Measurements from ENCODE around the gene NUP133. TPM values are rescaled to one million over a fixed set of nuclear protein-coding genes. Genes with fewer than 3 reads are reported as not detected.

Gene NUP133
- total and polyA plus RNA-seq, 2 experiments from 2014 or later, result 29.5 to 65.4 TPM

DNA sequence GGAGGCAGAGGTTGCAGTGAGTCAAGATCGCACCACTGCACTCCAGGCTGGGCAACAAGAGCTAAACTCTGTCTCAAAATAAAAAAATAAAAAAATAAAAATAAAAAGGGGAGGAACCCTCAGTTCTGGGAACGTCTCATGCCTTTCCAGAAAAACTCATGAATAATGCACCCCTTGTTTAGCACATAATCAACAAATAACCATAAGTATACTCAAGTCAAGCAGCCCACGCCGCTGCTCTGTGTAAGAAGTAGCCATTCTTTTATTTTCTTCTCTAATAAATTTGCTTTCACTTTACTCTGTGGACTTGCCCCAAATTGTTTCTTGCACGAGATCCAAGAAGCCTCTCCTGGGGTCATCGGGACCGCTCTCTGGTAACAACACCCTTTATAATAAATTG is 59.8 kb downstream of the NUP133 start:
- H3K4me3 Mint-ChIP-seq, result no peak overlapping the region
- H3K36me3 ChIP-seq (ENCODE audit: insufficient read depth), result peaks cover 12% of the 10 kb centered on the region; the same call in 1 of the 2 replicates
- H3F3A ChIP-seq (replicated peaks; ENCODE audit: low read depth), result no peaks in the 10 kb centered on the region
- TF ChIP-seq EZH2phosphoT487 (IDR thresholded peaks at IDR 0.05; ENCODE audit: unreplicated experiment) (no peak), STAT1 (IDR thresholded peaks at IDR 0.05; ENCODE audit: unreplicated experiment) (no peak), JUNB (IDR thresholded peaks at IDR 0.05; ENCODE audit: unreplicated experiment) (no peak), ZNF114 (CRISPR knock-in tag; IDR thresholded peaks at IDR 0.05) (no peak), EZH2 (IDR thresholded peaks at IDR 0.05; ENCODE audit: low read depth, unreplicated experiment) (no peak), ZNF331 (CRISPR knock-in tag; IDR thresholded peaks at IDR 0.05; ENCODE audit: low read depth) (no peak), NANOG (IDR thresholded peaks at IDR 0.05; ENCODE audit: borderline replicate concordance) (no peak), CREB1 (CRISPR knock-in tag; IDR thresholded peaks at IDR 0.05; ENCODE audit: low read depth) (no peak), ETS1 (IDR thresholded peaks at IDR 0.05) (no peak), POLR2AphosphoS5 (IDR thresholded peaks at IDR 0.05; ENCODE audit: low read depth) (no peak), CTCF (conservative IDR thresholded peaks at IDR 0.05; ENCODE audit: low read depth in 2 of 2) (no peak)
- TF ChIP-seq, protein P1, sequence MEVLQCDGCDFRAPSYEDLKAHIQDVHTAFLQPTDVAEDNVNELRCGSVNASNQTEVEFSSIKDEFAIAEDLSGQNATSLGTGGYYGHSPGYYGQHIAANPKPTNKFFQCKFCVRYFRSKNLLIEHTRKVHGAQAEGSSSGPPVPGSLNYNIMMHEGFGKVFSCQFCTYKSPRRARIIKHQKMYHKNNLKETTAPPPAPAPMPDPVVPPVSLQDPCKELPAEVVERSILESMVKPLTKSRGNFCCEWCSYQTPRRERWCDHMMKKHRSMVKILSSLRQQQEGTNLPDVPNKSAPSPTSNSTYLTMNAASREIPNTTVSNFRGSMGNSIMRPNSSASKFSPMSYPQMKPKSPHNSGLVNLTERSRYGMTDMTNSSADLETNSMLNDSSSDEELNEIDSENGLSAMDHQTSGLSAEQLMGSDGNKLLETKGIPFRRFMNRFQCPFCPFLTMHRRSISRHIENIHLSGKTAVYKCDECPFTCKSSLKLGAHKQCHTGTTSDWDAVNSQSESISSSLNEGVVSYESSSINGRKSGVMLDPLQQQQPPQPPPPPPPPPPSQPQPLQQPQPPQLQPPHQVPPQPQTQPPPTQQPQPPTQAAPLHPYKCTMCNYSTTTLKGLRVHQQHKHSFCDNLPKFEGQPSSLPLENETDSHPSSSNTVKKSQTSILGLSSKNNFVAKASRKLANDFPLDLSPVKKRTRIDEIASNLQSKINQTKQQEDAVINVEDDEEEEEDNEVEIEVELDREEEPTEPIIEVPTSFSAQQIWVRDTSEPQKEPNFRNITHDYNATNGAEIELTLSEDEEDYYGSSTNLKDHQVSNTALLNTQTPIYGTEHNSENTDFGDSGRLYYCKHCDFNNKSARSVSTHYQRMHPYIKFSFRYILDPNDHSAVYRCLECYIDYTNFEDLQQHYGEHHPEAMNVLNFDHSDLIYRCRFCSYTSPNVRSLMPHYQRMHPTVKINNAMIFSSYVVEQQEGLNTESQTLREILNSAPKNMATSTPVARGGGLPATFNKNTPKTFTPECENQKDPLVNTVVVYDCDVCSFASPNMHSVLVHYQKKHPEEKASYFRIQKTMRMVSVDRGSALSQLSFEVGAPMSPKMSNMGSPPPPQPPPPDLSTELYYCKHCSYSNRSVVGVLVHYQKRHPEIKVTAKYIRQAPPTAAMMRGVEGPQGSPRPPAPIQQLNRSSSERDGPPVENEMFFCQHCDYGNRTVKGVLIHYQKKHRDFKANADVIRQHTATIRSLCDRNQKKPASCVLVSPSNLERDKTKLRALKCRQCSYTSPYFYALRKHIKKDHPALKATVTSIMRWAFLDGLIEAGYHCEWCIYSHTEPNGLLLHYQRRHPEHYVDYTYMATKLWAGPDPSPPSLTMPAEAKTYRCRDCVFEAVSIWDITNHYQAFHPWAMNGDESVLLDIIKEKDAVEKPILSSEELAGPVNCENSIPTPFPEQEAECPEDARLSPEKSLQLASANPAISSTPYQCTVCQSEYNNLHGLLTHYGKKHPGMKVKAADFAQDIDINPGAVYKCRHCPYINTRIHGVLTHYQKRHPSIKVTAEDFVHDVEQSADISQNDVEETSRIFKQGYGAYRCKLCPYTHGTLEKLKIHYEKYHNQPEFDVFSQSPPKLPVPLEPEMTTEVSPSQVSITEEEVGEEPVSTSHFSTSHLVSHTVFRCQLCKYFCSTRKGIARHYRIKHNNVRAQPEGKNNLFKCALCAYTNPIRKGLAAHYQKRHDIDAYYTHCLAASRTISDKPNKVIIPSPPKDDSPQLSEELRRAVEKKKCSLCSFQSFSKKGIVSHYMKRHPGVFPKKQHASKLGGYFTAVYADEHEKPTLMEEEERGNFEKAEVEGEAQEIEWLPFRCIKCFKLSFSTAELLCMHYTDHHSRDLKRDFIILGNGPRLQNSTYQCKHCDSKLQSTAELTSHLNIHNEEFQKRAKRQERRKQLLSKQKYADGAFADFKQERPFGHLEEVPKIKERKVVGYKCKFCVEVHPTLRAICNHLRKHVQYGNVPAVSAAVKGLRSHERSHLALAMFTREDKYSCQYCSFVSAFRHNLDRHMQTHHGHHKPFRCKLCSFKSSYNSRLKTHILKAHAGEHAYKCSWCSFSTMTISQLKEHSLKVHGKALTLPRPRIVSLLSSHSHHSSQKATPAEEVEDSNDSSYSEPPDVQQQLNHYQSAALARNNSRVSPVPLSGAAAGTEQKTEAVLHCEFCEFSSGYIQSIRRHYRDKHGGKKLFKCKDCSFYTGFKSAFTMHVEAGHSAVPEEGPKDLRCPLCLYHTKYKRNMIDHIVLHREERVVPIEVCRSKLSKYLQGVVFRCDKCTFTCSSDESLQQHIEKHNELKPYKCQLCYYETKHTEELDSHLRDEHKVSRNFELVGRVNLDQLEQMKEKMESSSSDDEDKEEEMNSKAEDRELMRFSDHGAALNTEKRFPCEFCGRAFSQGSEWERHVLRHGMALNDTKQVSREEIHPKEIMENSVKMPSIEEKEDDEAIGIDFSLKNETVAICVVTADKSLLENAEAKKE (CRISPR knock-in tag; IDR thresholded peaks at IDR 0.05), result no peak
- TF ChIP-seq, protein P2, sequence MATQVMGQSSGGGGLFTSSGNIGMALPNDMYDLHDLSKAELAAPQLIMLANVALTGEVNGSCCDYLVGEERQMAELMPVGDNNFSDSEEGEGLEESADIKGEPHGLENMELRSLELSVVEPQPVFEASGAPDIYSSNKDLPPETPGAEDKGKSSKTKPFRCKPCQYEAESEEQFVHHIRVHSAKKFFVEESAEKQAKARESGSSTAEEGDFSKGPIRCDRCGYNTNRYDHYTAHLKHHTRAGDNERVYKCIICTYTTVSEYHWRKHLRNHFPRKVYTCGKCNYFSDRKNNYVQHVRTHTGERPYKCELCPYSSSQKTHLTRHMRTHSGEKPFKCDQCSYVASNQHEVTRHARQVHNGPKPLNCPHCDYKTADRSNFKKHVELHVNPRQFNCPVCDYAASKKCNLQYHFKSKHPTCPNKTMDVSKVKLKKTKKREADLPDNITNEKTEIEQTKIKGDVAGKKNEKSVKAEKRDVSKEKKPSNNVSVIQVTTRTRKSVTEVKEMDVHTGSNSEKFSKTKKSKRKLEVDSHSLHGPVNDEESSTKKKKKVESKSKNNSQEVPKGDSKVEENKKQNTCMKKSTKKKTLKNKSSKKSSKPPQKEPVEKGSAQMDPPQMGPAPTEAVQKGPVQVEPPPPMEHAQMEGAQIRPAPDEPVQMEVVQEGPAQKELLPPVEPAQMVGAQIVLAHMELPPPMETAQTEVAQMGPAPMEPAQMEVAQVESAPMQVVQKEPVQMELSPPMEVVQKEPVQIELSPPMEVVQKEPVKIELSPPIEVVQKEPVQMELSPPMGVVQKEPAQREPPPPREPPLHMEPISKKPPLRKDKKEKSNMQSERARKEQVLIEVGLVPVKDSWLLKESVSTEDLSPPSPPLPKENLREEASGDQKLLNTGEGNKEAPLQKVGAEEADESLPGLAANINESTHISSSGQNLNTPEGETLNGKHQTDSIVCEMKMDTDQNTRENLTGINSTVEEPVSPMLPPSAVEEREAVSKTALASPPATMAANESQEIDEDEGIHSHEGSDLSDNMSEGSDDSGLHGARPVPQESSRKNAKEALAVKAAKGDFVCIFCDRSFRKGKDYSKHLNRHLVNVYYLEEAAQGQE (IDR thresholded peaks at IDR 0.05; ENCODE audit: unreplicated experiment), result no peak
- no peak overlapping the region for H3K4me3 ChIP-seq
- H3K9me2 ChIP-seq (ENCODE audit: insufficient read depth), result no peaks in the 10 kb centered on the region
- peaks cover 45% of the 10 kb centered on the region for H3K36me3 Mint-ChIP-seq (ENCODE audit: low read depth)
- no peak overlapping the region for H2AFZ ChIP-seq
- no peaks in the 10 kb centered on the region for H3K4me1 Mint-ChIP-seq
- peaks cover 4% of the 10 kb centered on the region; the same call in 1 of the 2 replicates for H4K20me1 ChIP-seq (replicated peaks; ENCODE audit: insufficient read depth)
- no peaks in the 10 kb centered on the region for H3K27me3 ChIP-seq (ENCODE audit: insufficient read depth)
- no peaks in the 10 kb centered on the region for H3K4me1 ChIP-seq (ENCODE audit: insufficient read depth)
- H3K27ac ChIP-seq (ENCODE audit: low read depth), result no peak overlapping the region
- no peaks in the 10 kb centered on the region; the same call in 2 of the 3 replicates for H3K9me3 Mint-ChIP-seq
- ATAC-seq (no peak), DNase-seq (ENCODE audit: low spot score) (no peak)
- H3K27ac Mint-ChIP-seq, result no peak overlapping the region
- no peaks in the 10 kb centered on the region for H3K79me2 ChIP-seq (replicated peaks; ENCODE audit: insufficient read depth)
- H3K27me3 Mint-ChIP-seq (ENCODE audit: insufficient read depth, low read depth, poor library complexity), result peaks cover 2% of the 10 kb centered on the region
- no peak overlapping the region for H3K4me2 ChIP-seq
